ENCODE data around the gene MBTPS1. TPM values are rescaled to one million over a fixed set of nuclear protein-coding genes. Genes with fewer than 3 reads are reported as not detected.

Gene MBTPS1
- total and polyA plus RNA-seq, 9 of the 15 experiments (the other 6 are each of a cell fraction or from before 2014, with no cell fraction given), result 2.8 to 57.6 (median 43.8) TPM

- no peak for TF ChIP-seq BCLAF1 (IDR thresholded peaks at IDR 0.05; ENCODE audit: borderline replicate concordance in 1 of 2, control insufficient read depth in 1 of 2, low read depth in 2 of 2, low read length in 1 of 2)
- no peak for TF ChIP-seq CREBBP (IDR thresholded peaks at IDR 0.05; ENCODE audit: low read depth, low read length)
- peak; percentile 80 for TF ChIP-seq SIN3B (IDR thresholded peaks at IDR 0.05; ENCODE audit: low read depth)
- TF ChIP-seq TBP (optimal IDR thresholded peaks at IDR 0.05; ENCODE audit: low read depth, low read length), result peak; percentile 14
- no peak for TF ChIP-seq HNRNPH1 (optimal IDR thresholded peaks at IDR 0.05; ENCODE audit: low read depth, low read length)
- TF ChIP-seq ZNF518B (CRISPR knock-in tag; IDR thresholded peaks at IDR 0.05), result no peak
- TF ChIP-seq USF2 (CRISPR knock-in tag; IDR thresholded peaks at IDR 0.05), result peak; percentile 85
- TF ChIP-seq TSC22D4 (tag; IDR thresholded peaks at IDR 0.05), result no peak
- TF ChIP-seq ZBTB5 (IDR thresholded peaks at IDR 0.05), result no peak
- TF ChIP-seq RHOXF2B (CRISPR knock-in tag; conservative IDR thresholded peaks at IDR 0.05), result no peak
- TF ChIP-seq SMAD3 (CRISPR knock-in tag; conservative IDR thresholded peaks at IDR 0.05), result no peak
- TF ChIP-seq PML (IDR thresholded peaks at IDR 0.05; ENCODE audit: low read length), result no peak
- no peak for TF ChIP-seq ZNF146 (CRISPR knock-in tag; IDR thresholded peaks at IDR 0.05; ENCODE audit: unreplicated experiment)
- no peak for TF ChIP-seq PCBP2 (IDR thresholded peaks at IDR 0.05; ENCODE audit: low read depth, low read length, poor library complexity, severe bottlenecking)
- peak in 1 of 2 experiments; percentile 80 for TF ChIP-seq E2F6 (IDR thresholded peaks at IDR 0.05; ENCODE audit: borderline replicate concordance in 1 of 2, extremely low read depth in 1 of 2, insufficient read depth in 1 of 2, insufficient read length in 1 of 2, low read depth in 1 of 2, low read length in 1 of 2, poor library complexity in 1 of 2, severe bottlenecking in 1 of 2)
These were observed 28.3 kb upstream of the MBTPS1 start, which contains the start of the genes DNAAF1 and HSDL1 (continued) for GRCh38 chr16:84144859-84145639.
